NCI-H2029 (cell line): ENCODE data around the gene ZIC2.
A peak's percentile ranks its signal among the peaks of the same experiment; 100 is the strongest.

Experiments used
- DNase-seq: peaks from one replicate; lab custom pipeline; 2025; lab: John Stamatoyannopoulos, UW

ZIC2 gene

DNA sequence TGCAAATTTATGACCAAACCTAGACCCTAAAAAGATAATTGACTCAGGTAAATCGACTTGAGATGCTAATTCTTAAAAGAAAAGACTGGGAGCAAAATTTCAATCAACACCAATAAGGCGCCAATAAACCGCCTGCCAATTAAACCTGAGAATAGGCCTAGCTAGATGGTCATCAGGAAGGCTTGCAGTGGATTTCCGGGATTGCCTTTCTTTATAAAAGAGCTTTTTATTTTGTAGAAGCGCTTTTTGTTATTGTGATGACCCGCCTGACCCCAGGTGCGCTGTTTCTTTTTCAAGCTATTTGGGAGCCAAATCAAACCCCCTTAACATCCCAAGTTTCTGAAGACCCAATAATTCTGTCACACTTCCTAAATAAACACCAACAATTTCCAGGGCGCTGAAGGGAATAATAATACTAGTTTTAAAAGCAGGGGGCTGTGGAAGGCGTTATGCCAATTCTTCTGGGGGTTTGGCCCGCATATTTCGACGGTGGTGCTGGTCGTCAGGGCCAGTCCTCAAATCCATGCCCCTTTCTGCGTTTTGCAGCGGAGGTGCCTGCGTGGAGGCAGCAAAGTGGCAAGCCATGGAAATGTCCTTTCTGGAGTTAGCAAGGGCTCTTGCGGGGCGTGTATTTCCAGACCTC is 7.2 kb upstream of the ZIC2 start:
- no peak for DNase-seq

- no peak for DNase-seq
Observed at GRCh38 chr13:99974939-99975561, 6.5 kb upstream of the ZIC2 start.

DNA sequence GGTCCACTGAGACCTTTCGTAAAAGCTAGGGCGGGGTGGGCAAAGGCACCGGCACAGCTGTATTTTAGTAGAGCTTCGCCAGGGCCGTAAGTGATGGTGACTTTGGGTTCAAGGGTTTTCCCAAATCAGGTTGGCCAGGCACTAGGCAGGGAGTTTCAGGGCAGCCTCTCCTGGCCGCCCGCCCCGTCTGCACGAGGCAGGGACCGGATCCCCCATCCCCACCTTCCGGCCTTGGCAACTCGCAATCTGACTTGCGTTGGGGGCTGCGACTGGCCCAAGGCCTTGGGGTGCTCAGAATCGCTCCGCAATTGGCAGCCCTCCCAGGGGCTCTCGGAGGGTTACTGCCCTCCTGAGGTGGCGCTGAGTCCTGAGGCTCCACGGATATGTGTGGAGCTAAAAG is 6.0 kb upstream of the ZIC2 start:
- no peak for DNase-seq

- DNase-seq: no peak
Observed at GRCh38 chr13:99976575-99976974, 5.0 kb upstream of the ZIC2 start.

DNA sequence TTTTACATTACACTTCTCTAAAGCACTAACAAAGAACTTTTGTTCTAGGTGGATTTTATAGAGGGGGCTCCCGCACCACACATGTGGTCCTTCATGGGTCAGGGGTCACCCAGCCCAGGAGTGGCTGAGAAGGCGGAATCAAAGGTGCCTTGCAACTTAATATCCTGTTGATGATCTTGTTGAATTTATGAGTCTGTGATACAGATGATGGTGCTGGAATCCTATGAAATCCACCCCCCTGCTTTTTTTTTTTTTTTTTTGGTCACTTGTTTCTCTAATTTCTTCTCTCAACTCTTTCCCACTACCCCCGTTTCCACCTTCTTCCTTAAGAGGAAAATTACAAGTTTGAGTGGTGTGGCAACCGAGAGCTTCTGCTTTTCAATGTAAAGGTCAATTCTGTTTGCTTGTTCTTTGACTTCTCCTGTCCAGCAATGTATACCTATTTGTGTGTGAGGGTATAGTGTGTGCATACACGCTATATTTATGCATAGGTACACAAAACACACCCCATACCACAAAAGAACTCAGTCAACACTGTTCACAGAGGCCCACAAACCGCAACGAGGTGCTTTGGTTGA is 4.2 kb upstream of the ZIC2 start:
- DNase-seq: no peak

- DNase-seq: no peak
Observed at GRCh38 chr13:99977912-99978798, 3.4 kb upstream of the ZIC2 start.

- no peak for DNase-seq
Observed at GRCh38 chr13:99978799-99979452, 2.7 kb upstream of the ZIC2 start.

DNA sequence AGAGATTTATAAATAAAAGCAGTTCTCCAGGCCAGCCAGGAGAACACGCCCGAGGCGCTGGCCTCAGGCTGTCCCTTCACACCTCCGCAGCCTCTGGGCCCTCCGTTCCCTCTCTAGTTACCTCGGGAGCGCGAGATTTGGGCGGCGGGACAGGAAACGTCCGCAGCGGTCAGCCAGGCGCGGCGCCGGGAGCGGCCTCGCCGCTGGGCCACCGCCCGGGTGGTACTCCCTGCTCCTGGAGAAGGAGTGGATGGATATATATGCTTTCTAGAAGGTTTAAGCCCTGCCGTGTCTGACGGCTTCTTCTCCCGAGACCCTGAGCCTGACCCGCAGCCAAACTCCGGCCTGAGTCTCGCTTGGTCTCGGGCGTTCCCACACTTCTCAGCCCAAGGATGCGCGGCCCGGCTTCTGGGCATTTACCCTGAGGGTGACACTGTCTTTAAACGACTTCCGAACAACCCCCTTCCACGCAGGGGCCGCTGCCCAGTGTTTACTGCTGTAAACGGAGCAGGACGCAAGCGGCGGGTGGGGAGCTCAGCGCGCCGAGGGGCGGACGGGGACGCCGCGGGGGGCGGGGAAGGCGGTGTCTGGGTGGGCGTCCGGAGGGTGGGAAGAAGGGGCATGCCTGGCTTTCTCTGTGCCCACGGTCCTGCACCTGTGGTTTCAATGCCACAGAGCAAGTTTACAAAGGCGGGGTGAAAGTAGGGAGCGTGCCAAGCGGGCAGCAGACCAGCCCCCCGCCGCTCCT is 2.0 kb upstream of the ZIC2 start:
- DNase-seq: no peak

- DNase-seq: peak; percentile 39
Observed at GRCh38 chr13:99980201-99980823, 1.3 kb upstream of the ZIC2 start.

- no peak for DNase-seq
Observed at GRCh38 chr13:99980824-99981734, 505 bp upstream of the ZIC2 start.

DNA sequence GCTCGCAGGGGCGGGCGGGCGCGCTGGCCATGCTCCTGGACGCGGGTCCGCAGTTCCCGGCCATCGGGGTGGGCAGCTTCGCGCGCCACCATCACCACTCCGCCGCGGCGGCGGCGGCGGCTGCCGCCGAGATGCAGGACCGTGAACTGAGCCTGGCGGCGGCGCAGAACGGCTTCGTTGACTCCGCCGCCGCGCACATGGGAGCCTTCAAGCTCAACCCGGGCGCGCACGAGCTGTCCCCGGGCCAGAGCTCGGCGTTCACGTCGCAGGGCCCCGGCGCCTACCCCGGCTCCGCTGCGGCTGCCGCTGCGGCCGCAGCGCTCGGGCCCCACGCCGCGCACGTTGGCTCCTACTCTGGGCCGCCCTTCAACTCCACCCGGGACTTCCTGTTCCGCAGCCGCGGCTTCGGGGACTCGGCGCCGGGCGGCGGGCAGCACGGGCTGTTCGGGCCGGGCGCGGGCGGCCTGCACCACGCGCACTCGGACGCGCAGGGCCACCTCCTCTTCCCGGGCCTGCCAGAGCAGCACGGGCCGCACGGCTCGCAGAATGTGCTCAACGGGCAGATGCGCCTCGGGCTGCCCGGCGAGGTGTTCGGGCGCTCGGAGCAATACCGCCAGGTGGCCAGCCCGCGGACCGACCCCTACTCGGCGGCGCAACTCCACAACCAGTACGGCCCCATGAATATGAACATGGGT is 599 bp downstream of the ZIC2 start:
- no peak for DNase-seq

DNA sequence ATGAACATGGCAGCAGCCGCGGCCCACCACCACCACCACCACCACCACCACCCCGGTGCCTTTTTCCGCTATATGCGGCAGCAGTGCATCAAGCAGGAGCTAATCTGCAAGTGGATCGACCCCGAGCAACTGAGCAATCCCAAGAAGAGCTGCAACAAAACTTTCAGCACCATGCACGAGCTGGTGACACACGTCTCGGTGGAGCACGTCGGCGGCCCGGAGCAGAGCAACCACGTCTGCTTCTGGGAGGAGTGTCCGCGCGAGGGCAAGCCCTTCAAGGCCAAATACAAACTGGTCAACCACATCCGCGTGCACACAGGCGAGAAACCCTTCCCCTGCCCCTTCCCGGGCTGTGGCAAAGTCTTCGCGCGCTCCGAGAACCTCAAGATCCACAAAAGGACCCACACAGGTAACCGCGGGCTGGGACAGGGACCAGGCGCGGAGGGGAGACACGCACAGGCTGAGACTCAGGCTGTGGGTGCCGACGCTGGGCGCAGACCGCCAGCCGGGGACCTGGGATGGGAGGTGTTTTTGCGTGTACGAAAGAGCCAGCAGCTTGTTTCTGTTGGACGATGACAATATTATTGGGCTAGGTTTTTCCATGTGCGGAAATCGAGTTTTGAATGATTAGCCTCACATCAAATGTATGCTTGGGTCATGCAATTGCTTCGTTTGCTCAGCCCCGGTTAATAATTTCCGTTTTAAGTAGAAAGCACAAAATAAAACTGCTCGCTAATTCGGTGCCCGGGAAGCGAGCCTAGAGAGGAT is 1.3 kb downstream of the ZIC2 start:
- DNase-seq: no peak

DNA sequence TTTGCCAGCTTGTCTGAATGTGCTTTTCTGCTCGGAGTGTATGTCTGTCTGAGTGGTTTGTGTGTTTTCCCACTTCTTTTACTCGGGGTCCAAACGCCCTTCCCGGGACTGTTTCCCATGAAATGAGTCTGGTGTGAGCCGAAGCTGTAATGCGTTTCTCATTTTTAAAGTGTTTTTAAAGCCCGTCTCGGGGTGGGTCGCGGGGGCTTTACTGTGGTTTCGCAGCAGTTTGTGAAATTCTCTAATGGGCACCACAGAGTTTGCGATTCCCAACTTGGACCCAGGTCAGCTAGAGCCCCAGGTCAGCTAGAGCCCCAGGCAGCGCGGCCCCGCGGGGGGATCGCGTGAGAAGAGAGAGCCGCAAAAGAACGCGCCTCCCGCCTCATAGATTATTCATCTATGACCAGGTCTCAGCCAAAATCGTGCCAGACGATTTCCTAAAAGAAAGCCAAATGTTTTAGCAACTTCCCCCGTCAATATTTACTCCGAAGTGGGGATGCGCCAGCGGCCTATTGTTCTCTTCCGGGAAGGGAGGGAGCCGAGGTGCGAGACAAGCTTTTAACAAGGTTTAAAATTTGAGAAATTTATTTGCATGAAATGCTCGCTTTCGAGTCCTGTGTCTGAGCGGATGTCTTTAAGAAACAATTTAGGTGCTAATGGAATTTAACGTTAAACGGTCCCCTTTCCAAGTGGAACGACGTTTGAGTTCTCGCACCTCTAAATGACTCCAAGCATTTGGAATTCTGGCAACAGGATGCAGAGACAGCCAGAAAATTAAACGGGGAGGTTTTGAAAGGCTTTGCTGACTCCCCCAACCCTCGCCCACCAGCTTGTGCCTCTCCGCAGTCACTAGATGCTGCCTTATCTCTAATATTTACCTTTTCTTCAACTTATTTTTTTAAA is 2.2 kb downstream of the ZIC2 start:
- no peak for DNase-seq

- DNase-seq: no peak
Observed at GRCh38 chr13:99984461-99985240, 3.1 kb downstream of the ZIC2 start.

DNA sequence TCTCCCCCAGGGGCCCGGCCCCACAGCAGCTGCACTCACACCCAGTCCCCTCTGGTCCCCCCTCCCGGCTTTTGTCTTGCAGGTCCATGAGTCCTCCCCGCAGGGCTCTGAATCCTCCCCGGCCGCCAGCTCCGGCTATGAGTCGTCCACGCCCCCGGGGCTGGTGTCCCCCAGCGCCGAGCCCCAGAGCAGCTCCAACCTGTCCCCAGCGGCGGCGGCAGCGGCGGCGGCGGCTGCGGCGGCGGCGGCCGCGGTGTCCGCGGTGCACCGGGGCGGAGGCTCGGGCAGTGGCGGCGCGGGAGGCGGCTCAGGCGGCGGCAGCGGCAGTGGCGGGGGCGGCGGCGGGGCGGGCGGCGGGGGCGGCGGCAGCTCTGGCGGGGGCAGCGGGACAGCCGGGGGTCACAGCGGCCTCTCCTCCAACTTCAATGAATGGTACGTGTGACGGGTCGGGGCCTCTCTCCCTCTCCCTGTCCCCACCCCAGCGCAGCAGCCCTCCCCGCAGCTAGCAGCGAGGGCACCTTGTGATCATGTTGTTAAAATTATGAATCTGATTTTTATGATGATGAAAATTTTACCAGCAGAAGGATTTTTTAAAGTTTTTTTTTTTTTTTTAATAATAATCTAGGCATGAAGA is 3.8 kb downstream of the ZIC2 start:
- DNase-seq: no peak

- DNase-seq: no peak
Observed at GRCh38 chr13:99985886-99986527, 4.4 kb downstream of the ZIC2 start.
